ENCODE results near the gene DCAF6.
"Not testable (repeated sequence)": the region's sequence is repeated elsewhere in the genome, so short reads cannot be mapped to it uniquely, and the experiment has no call there.

DCAF6 gene

GRCh38 chr1:168042362-168042761, 105.9 kb downstream of the DCAF6 start:
- FAIRE-seq (no peak), DNase-seq (ENCODE audit: insufficient read length) (no peak)
- TF ChIP-seq TAF1 (IDR thresholded peaks at IDR 0.05; ENCODE audit: borderline replicate concordance, low read depth, low read length), result no peak
- no peak for TF ChIP-seq POLR2A (IDR thresholded peaks at IDR 0.05; ENCODE audit: low read depth, low read length)
- TF ChIP-seq POLR2AphosphoS5 (IDR thresholded peaks at IDR 0.05; ENCODE audit: low read depth, low read length), result no peak

DNA sequence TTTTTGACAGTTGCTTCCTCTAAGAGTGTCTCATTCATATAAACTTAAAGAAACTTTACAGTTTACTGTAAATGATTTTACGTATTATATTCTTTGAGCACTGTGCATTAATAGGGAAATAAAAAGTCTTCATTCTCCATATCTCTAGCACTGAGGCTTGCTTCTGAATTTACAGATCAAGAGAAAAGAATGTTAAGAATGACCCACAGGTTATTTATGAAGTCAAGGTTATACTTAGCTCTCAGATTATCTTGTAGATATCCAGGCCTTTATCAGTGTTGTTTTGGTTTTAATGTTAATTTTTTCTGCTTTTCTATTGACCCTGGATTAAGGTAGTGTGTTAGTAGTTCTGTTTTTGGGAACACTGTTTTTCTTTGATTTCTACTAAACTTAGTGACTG, 108.8 kb downstream of the DCAF6 start:
- TF ChIP-seq POLR2A (IDR thresholded peaks at IDR 0.05; ENCODE audit: low read depth, low read length) (no peak), TAF1 (IDR thresholded peaks at IDR 0.05; ENCODE audit: borderline replicate concordance, low read depth, low read length) (no peak), POLR2AphosphoS5 (IDR thresholded peaks at IDR 0.05; ENCODE audit: low read depth, low read length) (no peak)
- FAIRE-seq (no peak), DNase-seq (ENCODE audit: insufficient read length) (no peak)

- DNase-seq (ENCODE audit: insufficient read length), result no peak
- no peak for FAIRE-seq
- TF ChIP-seq POLR2AphosphoS5 (IDR thresholded peaks at IDR 0.05; ENCODE audit: low read depth, low read length), result no peak
- TF ChIP-seq TAF1 (IDR thresholded peaks at IDR 0.05; ENCODE audit: borderline replicate concordance, low read depth, low read length), result no peak
- no peak for TF ChIP-seq POLR2A (IDR thresholded peaks at IDR 0.05; ENCODE audit: low read depth, low read length)
These were observed 113.8 kb downstream of the DCAF6 start for GRCh38 chr1:168050307-168050706.

- TF ChIP-seq POLR2A (IDR thresholded peaks at IDR 0.05; ENCODE audit: low read depth, low read length), result no peak
- TF ChIP-seq POLR2AphosphoS5 (IDR thresholded peaks at IDR 0.05; ENCODE audit: low read depth, low read length), result no peak
- no peak for TF ChIP-seq TAF1 (IDR thresholded peaks at IDR 0.05; ENCODE audit: borderline replicate concordance, low read depth, low read length)
These were observed 114.4 kb downstream of the DCAF6 start for GRCh38 chr1:168050880-168051279.

GRCh38 chr1:168053681-168054080, 117.2 kb downstream of the DCAF6 start:
- FAIRE-seq (no peak), DNase-seq (ENCODE audit: insufficient read length) (no peak)
- TF ChIP-seq POLR2A (IDR thresholded peaks at IDR 0.05; ENCODE audit: low read depth, low read length), result no peak
- TF ChIP-seq POLR2AphosphoS5 (IDR thresholded peaks at IDR 0.05; ENCODE audit: low read depth, low read length), result no peak
- TF ChIP-seq TAF1 (IDR thresholded peaks at IDR 0.05; ENCODE audit: borderline replicate concordance, low read depth, low read length), result no peak

More at GRCh38 chr1:168050880-168051279, 114.4 kb downstream of the DCAF6 start:
- DNase-seq (ENCODE audit: insufficient read length), result no peak
- FAIRE-seq, result no peak

DNA sequence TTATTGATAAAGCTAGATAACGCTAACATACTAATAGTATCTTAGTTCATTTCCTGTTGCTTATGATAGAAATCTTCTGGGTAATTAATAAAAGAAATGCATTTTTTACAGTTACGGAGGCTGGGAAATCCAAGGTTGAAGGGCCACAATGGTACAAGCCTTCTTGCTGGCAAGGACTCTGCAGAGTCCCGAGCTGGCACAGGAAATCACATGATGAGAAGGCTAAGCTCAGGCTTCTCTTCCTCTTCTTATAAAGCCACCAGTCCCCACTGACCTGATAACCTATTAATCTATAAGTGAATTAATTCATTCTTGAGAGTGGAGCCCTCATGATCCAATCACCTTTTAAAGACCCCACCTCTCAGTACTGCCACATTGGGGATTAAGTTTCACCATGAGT, 117.6 kb downstream of the DCAF6 start:
- DNase-seq (ENCODE audit: insufficient read length) (no peak), FAIRE-seq (no peak)
- TF ChIP-seq TAF1 (IDR thresholded peaks at IDR 0.05; ENCODE audit: borderline replicate concordance, low read depth, low read length), result no peak
- no peak for TF ChIP-seq POLR2A (IDR thresholded peaks at IDR 0.05; ENCODE audit: low read depth, low read length)
- no peak for TF ChIP-seq POLR2AphosphoS5 (IDR thresholded peaks at IDR 0.05; ENCODE audit: low read depth, low read length)

- not testable (repeated sequence) for FAIRE-seq
These were observed 119.7 kb downstream of the DCAF6 start for GRCh38 chr1:168056152-168056551.

DNA sequence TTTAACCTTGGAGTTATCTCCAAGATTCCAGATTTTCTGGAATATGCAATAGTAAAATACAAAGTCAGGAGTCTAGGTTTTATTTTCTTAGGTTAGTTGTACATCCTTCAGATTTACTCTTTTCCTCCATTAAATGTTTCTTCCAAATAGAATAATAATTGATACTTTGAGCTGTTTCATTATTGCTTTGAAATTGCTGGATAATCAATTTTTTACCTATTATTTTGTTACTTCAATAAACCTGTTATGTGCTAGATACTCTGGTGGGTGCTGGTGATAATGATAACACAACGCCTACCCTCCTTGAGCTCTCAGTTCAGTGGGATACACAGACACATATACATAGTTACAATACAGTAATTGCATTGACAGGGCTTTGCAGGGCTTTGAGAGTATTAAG, 120.9 kb downstream of the DCAF6 start:
- no peak for TF ChIP-seq TAF1 (IDR thresholded peaks at IDR 0.05; ENCODE audit: borderline replicate concordance, low read depth, low read length)
- TF ChIP-seq POLR2A (IDR thresholded peaks at IDR 0.05; ENCODE audit: low read depth, low read length), result no peak
- no peak for TF ChIP-seq POLR2AphosphoS5 (IDR thresholded peaks at IDR 0.05; ENCODE audit: low read depth, low read length)
- no peak for FAIRE-seq
- no peak for DNase-seq (ENCODE audit: insufficient read length)

More at GRCh38 chr1:168056152-168056551, 119.7 kb downstream of the DCAF6 start:
- not testable (repeated sequence) for DNase-seq (ENCODE audit: insufficient read length)

- no peak for FAIRE-seq
- no peak for TF ChIP-seq POLR2AphosphoS5 (IDR thresholded peaks at IDR 0.05; ENCODE audit: low read depth, low read length)
- TF ChIP-seq POLR2A (IDR thresholded peaks at IDR 0.05; ENCODE audit: low read depth, low read length), result no peak
- TF ChIP-seq TAF1 (IDR thresholded peaks at IDR 0.05; ENCODE audit: borderline replicate concordance, low read depth, low read length), result no peak
- no peak for DNase-seq (ENCODE audit: insufficient read length)
These were observed 121.4 kb downstream of the DCAF6 start for GRCh38 chr1:168057921-168058320.

GRCh38 chr1:168064216-168064615, 127.7 kb downstream of the DCAF6 start:
- DNase-seq (ENCODE audit: insufficient read length), result no peak
- TF ChIP-seq POLR2AphosphoS5 (IDR thresholded peaks at IDR 0.05; ENCODE audit: low read depth, low read length) (no peak), POLR2A (IDR thresholded peaks at IDR 0.05; ENCODE audit: low read depth, low read length) (no peak), TAF1 (IDR thresholded peaks at IDR 0.05; ENCODE audit: borderline replicate concordance, low read depth, low read length) (no peak)
- no peak for FAIRE-seq

- no peak for DNase-seq (ENCODE audit: insufficient read length)
- TF ChIP-seq POLR2AphosphoS5 (IDR thresholded peaks at IDR 0.05; ENCODE audit: low read depth, low read length) (no peak), POLR2A (IDR thresholded peaks at IDR 0.05; ENCODE audit: low read depth, low read length) (no peak), TAF1 (IDR thresholded peaks at IDR 0.05; ENCODE audit: borderline replicate concordance, low read depth, low read length) (no peak)
- no peak for FAIRE-seq
These were observed 129.0 kb downstream of the DCAF6 start for GRCh38 chr1:168065506-168065905.

DNA sequence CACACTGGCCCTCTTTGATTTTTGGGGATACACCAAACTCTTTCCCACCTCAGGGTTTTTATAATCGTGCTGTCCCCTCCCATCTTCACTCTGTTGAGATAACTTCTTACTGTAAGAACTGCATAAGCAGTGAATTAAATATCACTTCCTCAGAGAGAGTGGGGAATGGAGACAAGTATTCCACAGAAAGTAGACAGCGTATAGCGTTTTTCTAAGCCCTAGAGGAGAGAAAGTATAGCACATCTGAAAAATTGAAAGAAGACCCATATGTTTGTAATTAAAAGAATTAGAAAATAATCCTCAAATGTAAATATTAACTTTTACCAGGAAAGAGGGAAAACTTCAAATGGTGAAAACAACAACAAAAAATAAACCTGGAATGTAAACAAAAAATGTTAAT, 132.9 kb downstream of the DCAF6 start:
- FAIRE-seq (no peak), DNase-seq (ENCODE audit: insufficient read length) (no peak)
- no peak for TF ChIP-seq POLR2A (IDR thresholded peaks at IDR 0.05; ENCODE audit: low read depth, low read length)

DNA sequence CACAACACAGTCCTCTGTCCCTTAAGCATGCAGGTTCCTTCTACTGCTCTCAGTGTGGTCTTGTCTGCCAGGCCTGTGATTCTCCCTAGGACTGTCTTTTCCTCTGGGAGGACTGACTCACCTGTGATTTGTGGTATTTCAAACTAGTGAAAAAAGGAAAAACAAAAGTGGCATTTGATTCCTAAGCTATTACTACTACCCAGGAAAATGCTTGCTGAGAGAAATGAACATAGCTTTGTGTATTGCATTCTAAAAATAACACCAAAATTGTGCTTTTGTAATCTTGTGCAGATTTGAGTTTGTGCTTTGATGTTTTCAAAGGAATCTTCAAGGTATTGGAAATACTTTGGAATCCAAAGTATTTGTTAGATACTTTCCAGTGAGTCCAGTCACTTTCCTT, 143.3 kb downstream of the DCAF6 start:
- no peak for DNase-seq (ENCODE audit: insufficient read length)
- FAIRE-seq, result no peak
- TF ChIP-seq POLR2A (IDR thresholded peaks at IDR 0.05; ENCODE audit: low read depth, low read length) (no peak), POLR2AphosphoS5 (IDR thresholded peaks at IDR 0.05; ENCODE audit: low read depth, low read length) (no peak), TAF1 (IDR thresholded peaks at IDR 0.05; ENCODE audit: borderline replicate concordance, low read depth, low read length) (no peak)
